B cell (primary cell): ENCODE results near the gene PCNX3. TPM values are rescaled to one million over a fixed set of nuclear protein-coding genes. Genes with fewer than 3 reads are reported as not detected.
A peak's percentile ranks its signal among the peaks of the same experiment; 100 is the strongest.

Experiments
- ATAC-seq: fragments of 200-7000 bp; cut with Tn5 transposase; one replicate; pipeline ENCODE4 v1.10.0; 2021; ENCODE audit warnings: low read depth, mild to moderate bottlenecking, moderate number of reproducible peaks, moderate library complexity
- CTCF ChIA-PET: fragments of 350-600 bp; sonication (Branson Sonifier 250); formaldehyde crosslinking; loops from one replicate; lab custom pipeline; 2021; ENCODE audit warnings: antibody characterized with exemption, inconsistent platforms; lab: Charles Lee
- POLR2A ChIA-PET: fragments of 350-600 bp; sonication (Branson Sonifier 250); formaldehyde crosslinking; loops from one replicate; lab custom pipeline; 2021; ENCODE audit warnings: antibody characterized with exemption; lab: Charles Lee
- DNase-seq: peaks from one replicate; pipeline ENCODE4 v3.0.0; 2013
- H2AFZ ChIP-seq: 2 replicates; pipeline ENCODE4 v1.6.1; 2012; ENCODE audit warnings: mild to moderate bottlenecking, low read depth, low read length; ENCODE audit not compliant: insufficient read depth, poor library complexity, severe bottlenecking
- H3K27ac ChIP-seq, 2 donors: 1 replicate in 1 of 2; 2 replicates in 1 of 2; pipeline ENCODE4 v1.5.1; 2012 to 2013; ENCODE audit warnings: low read length in 2 of 2, mild to moderate bottlenecking in 2 of 2, moderate library complexity in 1 of 2
- H3K27me3 ChIP-seq, 4 experiments: fragments of 200-600 bp in 1 of 4; sonication (generic) in 1 of 4; replicated peaks in 1 of 4; 1 replicate in 2 of 4; 2 replicates in 2 of 4; pipeline versions ENCODE4 v1.6.1 to v1.7.0; 2013 to 2016; ENCODE audit warnings: low read length in 3 of 4, mild to moderate bottlenecking in 2 of 4, mixed read lengths in 1 of 4, moderate library complexity in 1 of 4; ENCODE audit not compliant: insufficient read depth in 4 of 4, control insufficient read depth in 3 of 4; ENCODE audit errors: control extremely low read depth in 1 of 4
- H3K36me3 ChIP-seq, 2 experiments: replicated peaks in 1 of 2; 1 replicate in 1 of 2; 2 replicates in 1 of 2; pipeline versions ENCODE4 v1.6.1 to v1.7.1; 2013; ENCODE audit warnings: low read length in 1 of 2; ENCODE audit not compliant: insufficient read depth in 2 of 2, control insufficient read depth in 1 of 2; ENCODE audit errors: control extremely low read depth in 1 of 2, extremely low read depth in 1 of 2
- H3K4me1 ChIP-seq, 2 donors: fragments of 200-600 bp in 1 of 2; sonication (generic) in 1 of 2; 1 replicate in 1 of 2; 2 replicates in 1 of 2; pipeline versions ENCODE4 v1.5.1 to v1.6.1; 2013 to 2017; ENCODE audit warnings: low read length in 2 of 2; ENCODE audit not compliant: control insufficient read depth in 2 of 2, insufficient read depth in 2 of 2
- H3K4me2 ChIP-seq: replicated peaks from 2 replicates; pipeline ENCODE3; 2012; ENCODE audit warnings: mild to moderate bottlenecking, low read depth, low read length; ENCODE audit not compliant: poor library complexity, severe bottlenecking
- H3K4me3 ChIP-seq, 5 experiments: fragments of 200-600 bp in 1 of 5; sonication (generic) in 1 of 5; 1 replicate in 3 of 5; 2 replicates in 2 of 5; pipeline versions ENCODE4 v1.5.1 to v1.7.0; 2011 to 2016; ENCODE audit warnings: low read length in 4 of 5, mild to moderate bottlenecking in 4 of 5, low read depth in 2 of 5, control low read depth in 1 of 5, moderate library complexity in 1 of 5; ENCODE audit not compliant: insufficient read depth in 1 of 5; ENCODE audit errors: control extremely low read depth in 1 of 5, extremely low read depth in 1 of 5
- H3K79me2 ChIP-seq: fragments of 200-600 bp; sonication (generic); one replicate; pipeline ENCODE4 v1.6.0; 2016; ENCODE audit warnings: low read length; ENCODE audit not compliant: control insufficient read depth, insufficient read depth
- H3K9ac ChIP-seq: fragments of 200-600 bp; sonication (generic); 2 replicates; pipeline ENCODE4 v1.6.1; 2017; ENCODE audit warnings: mild to moderate bottlenecking, low read length, moderate library complexity
- H3K9me3 ChIP-seq, 3 donors: one replicate each; pipeline versions ENCODE4 v1.6.1 to v1.7.1; 2013; ENCODE audit warnings: low read length in 2 of 3; ENCODE audit not compliant: control insufficient read depth in 2 of 3, insufficient read depth in 1 of 3; ENCODE audit errors: control extremely low read depth in 1 of 3
- H4K20me1 ChIP-seq: 2 replicates; pipeline ENCODE4 v1.6.0; 2012; ENCODE audit warnings: mild to moderate bottlenecking, low read length; ENCODE audit not compliant: insufficient read depth, control insufficient read depth, poor library complexity, severe bottlenecking
- H3K27ac Mint-ChIP-seq: one replicate; pipeline ENCODE4 v1.8.0; 2021; ENCODE audit warnings: mixed read lengths
- H3K27me3 Mint-ChIP-seq: one replicate; pipeline ENCODE4 v1.8.0; 2021; ENCODE audit warnings: mixed read lengths
- H3K4me1 Mint-ChIP-seq: one replicate; pipeline ENCODE4 v1.8.0; 2021; ENCODE audit warnings: mixed read lengths
- H3K4me3 Mint-ChIP-seq: one replicate; pipeline ENCODE4 v1.8.0; 2021; ENCODE audit warnings: mixed read lengths
- H3K9me3 Mint-ChIP-seq: one replicate; pipeline ENCODE4 v1.8.0; 2022; ENCODE audit warnings: mixed read lengths; ENCODE audit not compliant: insufficient read depth
- CTCF ChIP-seq: fragments of 200-600 bp; IDR thresholded peaks from one replicate; pipeline ENCODE4 v1.8.0; 2022; ENCODE audit warnings: antibody characterized with exemption, mild to moderate bottlenecking
- EZH2 ChIP-seq: IDR thresholded peaks from 2 replicates; pipeline ENCODE4 v1.6.1; 2012; ENCODE audit warnings: borderline replicate concordance, low read depth, mild to moderate bottlenecking, moderate library complexity, low read length; ENCODE audit not compliant: insufficient read depth, poor library complexity, severe bottlenecking
- WGBS: methylation state at CpG from one replicate; pipeline ENCODE4 v1.1.5; 2013; ENCODE audit warnings: missing lambda C conversion rate; ENCODE audit not compliant: insufficient coverage; 5-methylcytosine and 5-hydroxymethylcytosine counted together
- intact Hi-C: fragments of 100-400 bp; cut with micrococcal nuclease; formaldehyde crosslinking; loops from one replicate; pipeline ENCODE4 v1.10.0; 2022
- polyA plus RNA-seq: library from polyadenylated mRNA; depleted of rRNA; stranded (reverse); fragments of >200 nt; gene quantifications from 2 replicates; pipeline ENCODE4 v1.2.3, GENCODE V29; 2012
- total RNA-seq, 2 donors: library from RNA; stranded (reverse); fragments of 120-200 nt in 1 of 2; gene quantifications; 1 replicate in 1 of 2; 2 replicates in 1 of 2; pipeline versions ENCODE4 v1.2.3 to v1.2.4, GENCODE V29; 2013 to 2022

PCNX3 gene
- total and polyA plus RNA-seq, 2 donors (not counting 1 experiment from before 2014, with no cell fraction given) = 61.5 to 62.8 TPM

GRCh38 chr11:65655570-65656332 is 40.2 kb downstream of the PCNX3 start:
- no peak overlapping the region for H3K4me3 ChIP-seq
- H3K4me1 ChIP-seq = peaks cover 26 to 40% of the 10 kb centered on the region in 2 donors
- no peaks in the 10 kb centered on the region for H3K27me3 ChIP-seq
- H3K4me2 ChIP-seq = no peak overlapping the region
- H3K9me3 ChIP-seq = no peaks in the 10 kb centered on the region
- peaks cover 64% of the 10 kb centered on the region for H4K20me1 ChIP-seq
- Mint-ChIP-seq H3K9me3 (no peaks in the 10 kb centered on the region), H3K27ac (peak overlapping the region; percentile 79), H3K27me3 (no peaks in the 10 kb centered on the region), H3K4me3 (no peak overlapping the region), H3K4me1 (peaks cover 61% of the 10 kb centered on the region)
- 98% methylated on average over 14 of the region's 16 CpGs for WGBS
- TF ChIP-seq CTCF (no peak), EZH2 (no peak)
- intact Hi-C loops = no loop called here
- H3K36me3 ChIP-seq = peaks cover 0 to 84% of the 10 kb centered on the region in 2 experiments
- H3K79me2 ChIP-seq = peaks cover 14% of the 10 kb centered on the region
- ATAC-seq = no peak
- no peak overlapping the region for H3K9ac ChIP-seq
- H2AFZ ChIP-seq = no peak overlapping the region
- POLR2A ChIA-PET = interaction anchor here (0.7 to 4.8 kb wide), 4 partner anchors 10 to 67 kb away, joined by 3 to 116 read pairs (median 3); partner anchors contain the start of gene SIPA1
- CTCF ChIA-PET = interaction anchor here (0.8 to 5.0 kb wide), 4 partner anchors 15 to 30 kb away, joined by 3 to 50 read pairs (median 22); partner anchors contain the start of gene SIPA1
- no peak overlapping the region for H3K27ac ChIP-seq
- DNase-seq = peak; percentile 41

- POLR2A ChIA-PET = interaction anchor here (1.5 kb wide), 1 partner anchor 16 kb away, joined by 6 read pairs; no protein-coding TSS in a partner anchor
- DNase-seq (peak; percentile 34), ATAC-seq (no peak)
- Mint-ChIP-seq H3K4me1 (peaks cover 56% of the 10 kb centered on the region), H3K27me3 (no peaks in the 10 kb centered on the region), H3K27ac (no peak overlapping the region), H3K4me3 (no peak overlapping the region), H3K9me3 (no peaks in the 10 kb centered on the region)
- H3K9me3 ChIP-seq = no peaks in the 10 kb centered on the region
- intact Hi-C loops = no loop called here
- H4K20me1 ChIP-seq = peaks cover 69% of the 10 kb centered on the region
- H3K36me3 ChIP-seq = peaks cover 0 to 80% of the 10 kb centered on the region in 2 experiments
- no peak for TF ChIP-seq EZH2
- no peak for TF ChIP-seq CTCF
- 94% methylated on average over 4 of the region's 7 CpGs for WGBS
- H3K4me3 ChIP-seq = no peak overlapping the region
- no peak overlapping the region for H2AFZ ChIP-seq
- CTCF ChIA-PET = interaction anchor here (1.1 kb wide), 1 partner anchor 32 kb away, joined by 3 read pairs; no protein-coding TSS in a partner anchor
- H3K9ac ChIP-seq = no peak overlapping the region
- peaks cover 32 to 39% of the 10 kb centered on the region in 2 donors for H3K4me1 ChIP-seq
- H3K4me2 ChIP-seq = no peak overlapping the region
- peaks cover 31% of the 10 kb centered on the region for H3K79me2 ChIP-seq
- no peaks in the 10 kb centered on the region for H3K27me3 ChIP-seq
- no peak overlapping the region for H3K27ac ChIP-seq
These were observed 41.9 kb downstream of the PCNX3 start for GRCh38 chr11:65657426-65657825.
